ENCODE data around the gene PRXL2B.

GRCh38 chr1:2638466-2639115 is 52.0 kb downstream of the PRXL2B start:
- TF ChIP-seq POLR2A (IDR thresholded peaks at IDR 0.05) (no peak), CTCF (IDR thresholded peaks at IDR 0.05) (no peak)
